Activated CD8-positive, alpha-beta memory T cell treated with anti-CD3 and anti-CD28 coated beads, Interleukin-2, amount 10 ng/mL, durations not matched to agents 7 days and 5 days (primary cell): Measurements from ENCODE around the gene COL18A1. TPM values are rescaled to one million over a fixed set of nuclear protein-coding genes. Genes with fewer than 3 reads are reported as not detected.

Experiments
- ATAC-seq: fragments of 150-1000 bp; cut with Tn5 transposase; one replicate; pipeline ENCODE4 v1.10.0; 2021; ENCODE audit warnings: moderate library complexity
- CTCF ChIA-PET: fragments of 350-600 bp; sonication (Branson Sonifier 250); formaldehyde crosslinking; loops from one replicate; lab custom pipeline; 2021; ENCODE audit warnings: antibody characterized with exemption; lab: Charles Lee
- DNase-seq: peaks from one replicate; pipeline ENCODE4 v3.0.0-alpha.2; 2020
- H3K27ac Mint-ChIP-seq: one replicate; pipeline ENCODE4 v1.8.0; 2021; ENCODE audit warnings: mild to moderate bottlenecking, mixed read lengths
- H3K27me3 Mint-ChIP-seq: one replicate; pipeline ENCODE4 v1.8.0; 2021; ENCODE audit warnings: mixed read lengths
- H3K36me3 Mint-ChIP-seq: one replicate; pipeline ENCODE4 v1.8.0; 2021; ENCODE audit warnings: mild to moderate bottlenecking, mixed read lengths
- H3K4me1 Mint-ChIP-seq: one replicate; pipeline ENCODE4 v1.8.0; 2021; ENCODE audit warnings: mixed read lengths
- H3K4me3 Mint-ChIP-seq: one replicate; pipeline ENCODE4 v1.8.0; 2021; ENCODE audit warnings: mild to moderate bottlenecking, moderate library complexity, mixed read lengths
- H3K9me3 Mint-ChIP-seq: one replicate; pipeline ENCODE4 v1.8.0; 2022; ENCODE audit warnings: low read depth, mixed read lengths
- total RNA-seq, 2 experiments: library from RNA; stranded (reverse); gene quantifications; one replicate each; pipeline ENCODE4 v1.2.3, GENCODE V29; 2021

Gene COL18A1
- total RNA-seq, 2 experiments from 2014 or later: 5.2 to 7.3 TPM

GRCh38 chr21:45510466-45510955 lies 105.5 kb downstream of the COL18A1 start:
- no peak overlapping the region for H3K27ac Mint-ChIP-seq
- H3K4me1 Mint-ChIP-seq: peaks cover 5% of the 10 kb centered on the region
- H3K27me3 Mint-ChIP-seq: no peaks in the 10 kb centered on the region
- no peaks in the 10 kb centered on the region for H3K9me3 Mint-ChIP-seq
- no peak overlapping the region for H3K4me3 Mint-ChIP-seq
- ATAC-seq (no peak), DNase-seq (no peak)
- H3K36me3 Mint-ChIP-seq: no peaks in the 10 kb centered on the region
- CTCF ChIA-PET: no interaction called here

- Mint-ChIP-seq H3K4me1 (peaks cover 5% of the 10 kb centered on the region), H3K4me3 (no peak overlapping the region), H3K36me3 (no peaks in the 10 kb centered on the region), H3K27me3 (no peaks in the 10 kb centered on the region), H3K27ac (no peak overlapping the region), H3K9me3 (no peaks in the 10 kb centered on the region)
- DNase-seq: no peak
- CTCF ChIA-PET: no interaction called here
- ATAC-seq: no peak
Measured at GRCh38 chr21:45511007-45511406, 106.0 kb downstream of the COL18A1 start.

- CTCF ChIA-PET: no interaction called here
- no peak overlapping the region for H3K27ac Mint-ChIP-seq
- no peaks in the 10 kb centered on the region for H3K36me3 Mint-ChIP-seq
- no peaks in the 10 kb centered on the region for H3K27me3 Mint-ChIP-seq
- H3K4me1 Mint-ChIP-seq: peaks cover 5% of the 10 kb centered on the region
- DNase-seq (no peak), ATAC-seq (no peak)
- no peaks in the 10 kb centered on the region for H3K9me3 Mint-ChIP-seq
- no peak overlapping the region for H3K4me3 Mint-ChIP-seq
Measured at GRCh38 chr21:45511661-45512431, 106.9 kb downstream of the COL18A1 start.

GRCh38 chr21:45512626-45513002 lies 107.6 kb downstream of the COL18A1 start:
- H3K4me1 Mint-ChIP-seq: peaks cover 11% of the 10 kb centered on the region
- CTCF ChIA-PET: no interaction called here
- H3K9me3 Mint-ChIP-seq: no peaks in the 10 kb centered on the region
- peaks cover 4% of the 10 kb centered on the region for H3K36me3 Mint-ChIP-seq
- DNase-seq: no peak
- no peaks in the 10 kb centered on the region for H3K27me3 Mint-ChIP-seq
- no peak overlapping the region for H3K27ac Mint-ChIP-seq
- ATAC-seq: no peak
- no peak overlapping the region for H3K4me3 Mint-ChIP-seq

- no peak for ATAC-seq
Measured at GRCh38 chr21:45513003-45513717, 108.2 kb downstream of the COL18A1 start.

GRCh38 chr21:45513741-45514310 lies 108.9 kb downstream of the COL18A1 start:
- Mint-ChIP-seq H3K36me3 (peaks cover 16% of the 10 kb centered on the region), H3K4me1 (peaks cover 23% of the 10 kb centered on the region)

More at GRCh38 chr21:45513003-45513717, 108.2 kb downstream of the COL18A1 start:
- H3K4me1 Mint-ChIP-seq: peaks cover 16% of the 10 kb centered on the region
- peaks cover 4% of the 10 kb centered on the region for H3K9me3 Mint-ChIP-seq
- peaks cover 9% of the 10 kb centered on the region for H3K36me3 Mint-ChIP-seq
- no peak for DNase-seq
- CTCF ChIA-PET: no interaction called here
- H3K27ac Mint-ChIP-seq: no peak overlapping the region
- no peaks in the 10 kb centered on the region for H3K27me3 Mint-ChIP-seq
- no peak overlapping the region for H3K4me3 Mint-ChIP-seq

GRCh38 chr21:45514311-45515021 lies 109.5 kb downstream of the COL18A1 start:
- Mint-ChIP-seq H3K27ac (no peak overlapping the region), H3K4me1 (peaks cover 23% of the 10 kb centered on the region), H3K27me3 (no peaks in the 10 kb centered on the region), H3K9me3 (peaks cover 14% of the 10 kb centered on the region), H3K4me3 (no peak overlapping the region), H3K36me3 (peaks cover 22% of the 10 kb centered on the region)
- CTCF ChIA-PET: no interaction called here
- no peak for ATAC-seq
- no peak for DNase-seq

More at GRCh38 chr21:45513741-45514310, 108.9 kb downstream of the COL18A1 start:
- DNase-seq (no peak), ATAC-seq (no peak)
- Mint-ChIP-seq H3K9me3 (peaks cover 9% of the 10 kb centered on the region), H3K4me3 (no peak overlapping the region), H3K27me3 (no peaks in the 10 kb centered on the region), H3K27ac (peak overlapping the region; percentile 45)
- CTCF ChIA-PET: no interaction called here

- H3K27me3 Mint-ChIP-seq: no peaks in the 10 kb centered on the region
- ATAC-seq (no peak), DNase-seq (no peak)
- H3K36me3 Mint-ChIP-seq: peaks cover 32% of the 10 kb centered on the region
- no peak overlapping the region for H3K4me3 Mint-ChIP-seq
- peaks cover 25% of the 10 kb centered on the region for H3K4me1 Mint-ChIP-seq
- no peak overlapping the region for H3K27ac Mint-ChIP-seq
- peaks cover 22% of the 10 kb centered on the region for H3K9me3 Mint-ChIP-seq
- CTCF ChIA-PET: no interaction called here
Measured at GRCh38 chr21:45515241-45516061, 110.5 kb downstream of the COL18A1 start.

GRCh38 chr21:45516071-45516670 lies 111.2 kb downstream of the COL18A1 start:
- peaks cover 40% of the 10 kb centered on the region for H3K36me3 Mint-ChIP-seq
- no peaks in the 10 kb centered on the region for H3K27me3 Mint-ChIP-seq
- no peak overlapping the region for H3K4me3 Mint-ChIP-seq
- ATAC-seq: no peak
- no peak for DNase-seq
- peaks cover 22% of the 10 kb centered on the region for H3K9me3 Mint-ChIP-seq
- no peak overlapping the region for H3K27ac Mint-ChIP-seq
- CTCF ChIA-PET: interaction anchor here (1.2 kb wide), 1 partner anchor 33 kb away, joined by 6 read pairs; no protein-coding TSS in a partner anchor
- peaks cover 25% of the 10 kb centered on the region for H3K4me1 Mint-ChIP-seq

GRCh38 chr21:45516671-45517151 lies 111.7 kb downstream of the COL18A1 start:
- H3K4me3 Mint-ChIP-seq: no peak overlapping the region
- peak overlapping the region; percentile 93 for H3K27ac Mint-ChIP-seq
- CTCF ChIA-PET: interaction anchor here (1.2 kb wide), 1 partner anchor 34 kb away, joined by 6 read pairs; no protein-coding TSS in a partner anchor
- no peak for DNase-seq
- peaks cover 45% of the 10 kb centered on the region for H3K36me3 Mint-ChIP-seq
- H3K27me3 Mint-ChIP-seq: no peaks in the 10 kb centered on the region
- peaks cover 25% of the 10 kb centered on the region for H3K4me1 Mint-ChIP-seq
- ATAC-seq: no peak
- peaks cover 27% of the 10 kb centered on the region for H3K9me3 Mint-ChIP-seq

- DNase-seq: peak; percentile 74
- Mint-ChIP-seq H3K9me3 (peaks cover 29% of the 10 kb centered on the region), H3K27me3 (no peaks in the 10 kb centered on the region), H3K36me3 (peaks cover 52% of the 10 kb centered on the region), H3K4me3 (peak overlapping the region; percentile 37), H3K27ac (peak overlapping the region; percentile 93), H3K4me1 (peaks cover 25% of the 10 kb centered on the region)
- peak; percentile 68 for ATAC-seq
- CTCF ChIA-PET: interaction anchor here (1.2 kb wide), 1 partner anchor 34 kb away, joined by 6 read pairs; no protein-coding TSS in a partner anchor
Measured at GRCh38 chr21:45517249-45518065, 112.5 kb downstream of the COL18A1 start.
